ENCODE measurements around the gene FARS2. TPM values are rescaled to one million over a fixed set of nuclear protein-coding genes. Genes with fewer than 3 reads are reported as not detected.

FARS2 gene
- total and polyA plus RNA-seq, 9 of the 15 experiments (the other 6 are each of a cell fraction or from before 2014, with no cell fraction given): 16.5 to 62.2 (median 27.0) TPM

DNA sequence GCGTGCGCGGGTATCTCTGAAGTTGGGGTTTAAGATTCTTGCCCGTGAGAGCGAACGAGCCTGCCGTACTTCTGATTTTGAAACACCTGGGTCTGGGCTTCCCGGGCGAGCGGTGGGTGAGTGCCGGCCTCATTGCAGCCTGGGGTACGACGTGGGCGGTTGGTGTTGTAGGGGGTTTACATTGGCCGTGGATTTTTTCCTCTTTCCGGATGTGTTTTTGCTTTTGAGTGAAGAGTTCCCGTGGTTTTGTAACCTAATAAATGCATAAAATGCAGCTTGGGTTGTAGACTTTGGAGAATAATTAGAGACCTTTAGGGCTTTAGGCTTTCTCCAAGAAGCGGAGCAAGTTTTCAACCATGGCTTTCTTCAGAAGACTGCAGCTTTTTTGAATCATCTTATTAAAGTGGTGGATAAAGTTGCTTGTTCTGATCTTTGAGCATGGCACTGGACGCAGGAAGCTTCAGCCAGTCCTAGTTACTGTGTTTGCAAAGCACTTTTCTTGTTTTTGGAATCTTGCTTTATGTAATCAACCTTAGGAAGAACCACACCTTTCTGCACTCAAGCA is 314 bp downstream of the FARS2 start (continued):
- TF ChIP-seq, protein P1, sequence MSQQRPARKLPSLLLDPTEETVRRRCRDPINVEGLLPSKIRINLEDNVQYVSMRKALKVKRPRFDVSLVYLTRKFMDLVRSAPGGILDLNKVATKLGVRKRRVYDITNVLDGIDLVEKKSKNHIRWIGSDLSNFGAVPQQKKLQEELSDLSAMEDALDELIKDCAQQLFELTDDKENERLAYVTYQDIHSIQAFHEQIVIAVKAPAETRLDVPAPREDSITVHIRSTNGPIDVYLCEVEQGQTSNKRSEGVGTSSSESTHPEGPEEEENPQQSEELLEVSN (IDR thresholded peaks at IDR 0.05; ENCODE audit: borderline replicate concordance in 1 of 2, extremely low read depth in 1 of 2, insufficient read depth in 1 of 2, insufficient read length in 1 of 2, low read depth in 1 of 2, low read length in 1 of 2, poor library complexity in 1 of 2, severe bottlenecking in 1 of 2): no peak
- 0 out of 2 replicates have a peak, but pooled peaks have one; percentile 38 for TF ChIP-seq ZNF232 (CRISPR knock-in tag; IDR thresholded peaks at IDR 0.05)
- TF ChIP-seq XRCC5 (IDR thresholded peaks at IDR 0.05; ENCODE audit: low read depth, low read length): peak; percentile 2; the same call in 1 of the 2 replicates
- TF ChIP-seq ZNF436 (CRISPR knock-in tag; IDR thresholded peaks at IDR 0.05): no peak
- TF ChIP-seq, protein P2, sequence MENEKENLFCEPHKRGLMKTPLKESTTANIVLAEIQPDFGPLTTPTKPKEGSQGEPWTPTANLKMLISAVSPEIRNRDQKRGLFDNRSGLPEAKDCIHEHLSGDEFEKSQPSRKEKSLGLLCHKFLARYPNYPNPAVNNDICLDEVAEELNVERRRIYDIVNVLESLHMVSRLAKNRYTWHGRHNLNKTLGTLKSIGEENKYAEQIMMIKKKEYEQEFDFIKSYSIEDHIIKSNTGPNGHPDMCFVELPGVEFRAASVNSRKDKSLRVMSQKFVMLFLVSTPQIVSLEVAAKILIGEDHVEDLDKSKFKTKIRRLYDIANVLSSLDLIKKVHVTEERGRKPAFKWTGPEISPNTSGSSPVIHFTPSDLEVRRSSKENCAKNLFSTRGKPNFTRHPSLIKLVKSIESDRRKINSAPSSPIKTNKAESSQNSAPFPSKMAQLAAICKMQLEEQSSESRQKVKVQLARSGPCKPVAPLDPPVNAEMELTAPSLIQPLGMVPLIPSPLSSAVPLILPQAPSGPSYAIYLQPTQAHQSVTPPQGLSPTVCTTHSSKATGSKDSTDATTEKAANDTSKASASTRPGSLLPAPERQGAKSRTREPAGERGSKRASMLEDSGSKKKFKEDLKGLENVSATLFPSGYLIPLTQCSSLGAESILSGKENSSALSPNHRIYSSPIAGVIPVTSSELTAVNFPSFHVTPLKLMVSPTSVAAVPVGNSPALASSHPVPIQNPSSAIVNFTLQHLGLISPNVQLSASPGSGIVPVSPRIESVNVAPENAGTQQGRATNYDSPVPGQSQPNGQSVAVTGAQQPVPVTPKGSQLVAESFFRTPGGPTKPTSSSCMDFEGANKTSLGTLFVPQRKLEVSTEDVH (IDR thresholded peaks at IDR 0.05; ENCODE audit: low read depth, partially characterized antibody): no peak
- TF ChIP-seq, protein P3, sequence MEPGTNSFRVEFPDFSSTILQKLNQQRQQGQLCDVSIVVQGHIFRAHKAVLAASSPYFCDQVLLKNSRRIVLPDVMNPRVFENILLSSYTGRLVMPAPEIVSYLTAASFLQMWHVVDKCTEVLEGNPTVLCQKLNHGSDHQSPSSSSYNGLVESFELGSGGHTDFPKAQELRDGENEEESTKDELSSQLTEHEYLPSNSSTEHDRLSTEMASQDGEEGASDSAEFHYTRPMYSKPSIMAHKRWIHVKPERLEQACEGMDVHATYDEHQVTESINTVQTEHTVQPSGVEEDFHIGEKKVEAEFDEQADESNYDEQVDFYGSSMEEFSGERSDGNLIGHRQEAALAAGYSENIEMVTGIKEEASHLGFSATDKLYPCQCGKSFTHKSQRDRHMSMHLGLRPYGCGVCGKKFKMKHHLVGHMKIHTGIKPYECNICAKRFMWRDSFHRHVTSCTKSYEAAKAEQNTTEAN (CRISPR knock-in tag; IDR thresholded peaks at IDR 0.05): 0 out of 2 replicates have a peak, but pooled peaks have one; percentile 43
- TF ChIP-seq, protein P4, sequence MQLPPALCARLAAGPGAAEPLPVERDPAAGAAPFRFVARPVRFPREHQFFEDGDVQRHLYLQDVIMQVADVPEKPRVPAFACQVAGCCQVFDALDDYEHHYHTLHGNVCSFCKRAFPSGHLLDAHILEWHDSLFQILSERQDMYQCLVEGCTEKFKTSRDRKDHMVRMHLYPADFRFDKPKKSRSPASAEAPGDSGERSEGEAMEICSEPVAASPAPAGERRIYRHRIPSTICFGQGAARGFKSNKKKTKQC (CRISPR knock-in tag; IDR thresholded peaks at IDR 0.05): no peak
- no peak for TF ChIP-seq ZNF766 (CRISPR knock-in tag; conservative IDR thresholded peaks at IDR 0.05)
- TF ChIP-seq CEBPB (tag; IDR thresholded peaks at IDR 0.05): no peak
- no peak for TF ChIP-seq NEUROD1 (IDR thresholded peaks at IDR 0.05; ENCODE audit: borderline replicate concordance, low read depth, low read length, partially characterized antibody)
- TF ChIP-seq SUPT5H (IDR thresholded peaks at IDR 0.05): peak; percentile 74
- TF ChIP-seq, protein P5, sequence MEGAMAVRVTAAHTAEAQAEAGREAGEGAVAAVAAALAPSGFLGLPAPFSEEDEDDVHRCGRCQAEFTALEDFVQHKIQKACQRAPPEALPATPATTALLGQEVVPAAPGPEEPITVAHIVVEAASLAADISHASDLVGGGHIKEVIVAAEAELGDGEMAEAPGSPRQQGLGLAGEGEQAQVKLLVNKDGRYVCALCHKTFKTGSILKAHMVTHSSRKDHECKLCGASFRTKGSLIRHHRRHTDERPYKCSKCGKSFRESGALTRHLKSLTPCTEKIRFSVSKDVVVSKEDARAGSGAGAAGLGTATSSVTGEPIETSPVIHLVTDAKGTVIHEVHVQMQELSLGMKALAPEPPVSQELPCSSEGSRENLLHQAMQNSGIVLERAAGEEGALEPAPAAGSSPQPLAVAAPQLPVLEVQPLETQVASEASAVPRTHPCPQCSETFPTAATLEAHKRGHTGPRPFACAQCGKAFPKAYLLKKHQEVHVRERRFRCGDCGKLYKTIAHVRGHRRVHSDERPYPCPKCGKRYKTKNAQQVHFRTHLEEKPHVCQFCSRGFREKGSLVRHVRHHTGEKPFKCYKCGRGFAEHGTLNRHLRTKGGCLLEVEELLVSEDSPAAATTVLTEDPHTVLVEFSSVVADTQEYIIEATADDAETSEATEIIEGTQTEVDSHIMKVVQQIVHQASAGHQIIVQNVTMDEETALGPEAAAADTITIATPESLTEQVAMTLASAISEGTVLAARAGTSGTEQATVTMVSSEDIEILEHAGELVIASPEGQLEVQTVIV (CRISPR knock-in tag; IDR thresholded peaks at IDR 0.05; ENCODE audit: borderline replicate concordance): no peak
- peak; percentile 75 for TF ChIP-seq POLR2A (conservative IDR thresholded peaks at IDR 0.05)
- peak; percentile 54; the same call in 1 of the 2 replicates for TF ChIP-seq ZNF12 (CRISPR knock-in tag; IDR thresholded peaks at IDR 0.05)
- TF ChIP-seq, protein P6, sequence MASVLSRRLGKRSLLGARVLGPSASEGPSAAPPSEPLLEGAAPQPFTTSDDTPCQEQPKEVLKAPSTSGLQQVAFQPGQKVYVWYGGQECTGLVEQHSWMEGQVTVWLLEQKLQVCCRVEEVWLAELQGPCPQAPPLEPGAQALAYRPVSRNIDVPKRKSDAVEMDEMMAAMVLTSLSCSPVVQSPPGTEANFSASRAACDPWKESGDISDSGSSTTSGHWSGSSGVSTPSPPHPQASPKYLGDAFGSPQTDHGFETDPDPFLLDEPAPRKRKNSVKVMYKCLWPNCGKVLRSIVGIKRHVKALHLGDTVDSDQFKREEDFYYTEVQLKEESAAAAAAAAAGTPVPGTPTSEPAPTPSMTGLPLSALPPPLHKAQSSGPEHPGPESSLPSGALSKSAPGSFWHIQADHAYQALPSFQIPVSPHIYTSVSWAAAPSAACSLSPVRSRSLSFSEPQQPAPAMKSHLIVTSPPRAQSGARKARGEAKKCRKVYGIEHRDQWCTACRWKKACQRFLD (CRISPR knock-in tag; IDR thresholded peaks at IDR 0.05): no peak
- TF ChIP-seq TAF7 (tag; IDR thresholded peaks at IDR 0.05): peak; percentile 57; the same call in 1 of the 2 replicates
- TF ChIP-seq FOXM1 (IDR thresholded peaks at IDR 0.05; ENCODE audit: low read depth): no peak
- 0 out of 2 replicates have a peak, but pooled peaks have one; percentile 47 for TF ChIP-seq FOXM1 (CRISPR knock-in tag; IDR thresholded peaks at IDR 0.05; ENCODE audit: low read depth)
